GM12864 (cell line): Measurements from ENCODE around the gene TGFB2.

Experiments
- DNase-seq: peaks from one replicate; pipeline ENCODE4 v3.0.0-alpha.2; 2011; ENCODE audit warnings: low read depth
- H3K4me3 ChIP-seq: 2 replicates; pipeline ENCODE4 v1.5.1; 2011; ENCODE audit warnings: mild to moderate bottlenecking, low read depth, low read length, control low read depth
- CTCF ChIP-seq: IDR thresholded peaks from 2 replicates; pipeline ENCODE4 v1.5.1; 2011; ENCODE audit warnings: low read depth, mild to moderate bottlenecking, moderate library complexity, low read length, control low read depth, inconsistent platforms; ENCODE audit errors: missing control alignments

TGFB2 gene

GRCh38 chr1:218433744-218434143 lies 88.6 kb downstream of the TGFB2 start:
- TF ChIP-seq CTCF: no peak
- H3K4me3 ChIP-seq: no peak overlapping the region
- DNase-seq: no peak

- no peak overlapping the region for H3K4me3 ChIP-seq
- no peak for TF ChIP-seq CTCF
- no peak for DNase-seq
These were observed 90.4 kb downstream of the TGFB2 start for GRCh38 chr1:218435528-218435927.

DNA sequence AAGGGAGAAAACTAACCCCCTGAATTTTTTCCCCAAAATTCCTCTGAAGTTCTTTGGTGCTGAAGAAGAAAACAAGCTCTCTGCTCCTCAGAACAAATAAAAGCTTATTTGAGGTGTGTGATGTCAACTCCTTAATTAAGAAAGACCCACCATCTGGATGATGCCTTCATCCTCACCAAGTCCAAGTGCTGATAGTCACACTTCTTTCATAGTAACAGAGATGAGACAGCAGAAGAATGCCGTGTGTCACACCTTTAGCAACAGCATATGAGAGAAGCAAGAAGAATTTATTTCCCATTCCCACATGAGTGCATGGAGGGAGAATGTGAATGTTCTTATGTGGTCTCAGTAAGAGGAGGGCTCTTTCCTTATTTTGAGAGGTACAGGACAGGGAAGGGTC lies 91.2 kb downstream of the TGFB2 start:
- no peak for DNase-seq
- H3K4me3 ChIP-seq: no peak overlapping the region
- no peak for TF ChIP-seq CTCF

DNA sequence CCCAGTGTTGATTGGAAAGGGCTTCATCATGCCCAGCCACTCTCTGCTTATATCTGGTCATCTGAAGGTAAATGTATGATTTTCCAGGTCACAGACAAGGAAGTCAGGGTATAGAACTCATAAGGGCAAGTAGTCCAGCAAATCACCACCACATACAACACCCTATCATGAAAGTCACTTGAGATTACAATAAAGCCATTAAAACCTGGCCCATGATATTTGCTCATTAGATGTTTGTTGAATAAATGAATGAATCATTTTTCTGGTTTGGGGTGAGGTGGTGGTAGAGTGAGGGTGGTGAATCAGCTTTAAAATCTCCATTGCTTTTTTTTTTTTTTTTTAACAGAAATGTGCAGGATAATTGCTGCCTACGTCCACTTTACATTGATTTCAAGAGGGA lies 91.9 kb downstream of the TGFB2 start:
- DNase-seq: no peak
- no peak for TF ChIP-seq CTCF

DNA sequence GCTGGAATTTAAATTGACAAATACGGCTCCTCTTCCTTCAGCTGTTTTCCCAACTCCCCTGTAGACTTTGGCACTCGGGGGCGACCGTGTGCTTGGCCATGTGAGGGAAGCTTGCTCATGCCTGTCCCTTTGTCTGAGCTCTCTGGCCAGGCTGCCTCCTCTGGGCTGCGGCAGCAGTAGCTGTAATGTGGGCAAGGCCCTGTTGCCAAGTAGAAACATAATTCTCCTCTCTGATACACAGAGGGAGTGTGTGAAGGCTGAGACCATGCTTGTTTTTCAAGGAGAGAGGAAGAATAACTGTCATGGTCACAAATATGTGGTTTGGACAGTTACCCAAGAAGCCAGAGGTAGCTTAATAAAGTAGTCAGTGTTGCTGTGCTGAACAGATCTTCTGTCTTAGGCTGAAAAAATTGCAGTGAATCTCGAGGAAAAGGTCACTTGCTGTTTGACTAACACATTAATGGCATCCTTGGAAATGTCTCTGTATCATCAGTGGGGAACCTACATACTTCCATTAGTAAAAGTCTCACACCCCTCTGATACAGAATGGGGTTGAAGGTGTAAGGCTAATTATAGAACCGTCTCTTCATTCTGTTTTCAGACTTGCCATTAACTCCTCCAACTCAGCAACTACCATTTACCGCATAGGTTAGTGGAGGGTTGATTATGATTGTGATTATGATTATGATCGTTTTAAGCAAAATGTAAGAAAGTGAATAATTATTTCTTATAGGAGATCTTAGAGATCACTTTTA lies 94.6 kb downstream of the TGFB2 start:
- DNase-seq: no peak
- no peak for TF ChIP-seq CTCF
- H3K4me3 ChIP-seq: no peak overlapping the region

More for the DNA sequence above, 91.9 kb downstream of the TGFB2 start:
- no peak overlapping the region for H3K4me3 ChIP-seq

DNA sequence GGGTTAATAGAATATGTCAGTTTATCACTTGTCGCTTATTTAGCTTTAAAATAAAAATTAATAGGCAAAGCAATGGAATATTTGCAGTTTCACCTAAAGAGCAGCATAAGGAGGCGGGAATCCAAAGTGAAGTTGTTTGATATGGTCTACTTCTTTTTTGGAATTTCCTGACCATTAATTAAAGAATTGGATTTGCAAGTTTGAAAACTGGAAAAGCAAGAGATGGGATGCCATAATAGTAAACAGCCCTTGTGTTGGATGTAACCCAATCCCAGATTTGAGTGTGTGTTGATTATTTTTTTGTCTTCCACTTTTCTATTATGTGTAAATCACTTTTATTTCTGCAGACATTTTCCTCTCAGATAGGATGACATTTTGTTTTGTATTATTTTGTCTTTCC lies 98.1 kb downstream of the TGFB2 start:
- DNase-seq: no peak
- no peak for TF ChIP-seq CTCF

DNA sequence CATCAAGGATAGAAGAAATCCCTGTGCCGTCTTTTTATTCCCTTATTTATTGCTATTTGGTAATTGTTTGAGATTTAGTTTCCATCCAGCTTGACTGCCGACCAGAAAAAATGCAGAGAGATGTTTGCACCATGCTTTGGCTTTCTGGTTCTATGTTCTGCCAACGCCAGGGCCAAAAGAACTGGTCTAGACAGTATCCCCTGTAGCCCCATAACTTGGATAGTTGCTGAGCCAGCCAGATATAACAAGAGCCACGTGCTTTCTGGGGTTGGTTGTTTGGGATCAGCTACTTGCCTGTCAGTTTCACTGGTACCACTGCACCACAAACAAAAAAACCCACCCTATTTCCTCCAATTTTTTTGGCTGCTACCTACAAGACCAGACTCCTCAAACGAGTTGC lies 99.0 kb downstream of the TGFB2 start:
- TF ChIP-seq CTCF: no peak
- no peak for DNase-seq
- H3K4me3 ChIP-seq: no peak overlapping the region

More for the DNA sequence above, 98.1 kb downstream of the TGFB2 start:
- H3K4me3 ChIP-seq: no peak overlapping the region
